Measurements from ENCODE around the gene P2RX4.

DNA sequence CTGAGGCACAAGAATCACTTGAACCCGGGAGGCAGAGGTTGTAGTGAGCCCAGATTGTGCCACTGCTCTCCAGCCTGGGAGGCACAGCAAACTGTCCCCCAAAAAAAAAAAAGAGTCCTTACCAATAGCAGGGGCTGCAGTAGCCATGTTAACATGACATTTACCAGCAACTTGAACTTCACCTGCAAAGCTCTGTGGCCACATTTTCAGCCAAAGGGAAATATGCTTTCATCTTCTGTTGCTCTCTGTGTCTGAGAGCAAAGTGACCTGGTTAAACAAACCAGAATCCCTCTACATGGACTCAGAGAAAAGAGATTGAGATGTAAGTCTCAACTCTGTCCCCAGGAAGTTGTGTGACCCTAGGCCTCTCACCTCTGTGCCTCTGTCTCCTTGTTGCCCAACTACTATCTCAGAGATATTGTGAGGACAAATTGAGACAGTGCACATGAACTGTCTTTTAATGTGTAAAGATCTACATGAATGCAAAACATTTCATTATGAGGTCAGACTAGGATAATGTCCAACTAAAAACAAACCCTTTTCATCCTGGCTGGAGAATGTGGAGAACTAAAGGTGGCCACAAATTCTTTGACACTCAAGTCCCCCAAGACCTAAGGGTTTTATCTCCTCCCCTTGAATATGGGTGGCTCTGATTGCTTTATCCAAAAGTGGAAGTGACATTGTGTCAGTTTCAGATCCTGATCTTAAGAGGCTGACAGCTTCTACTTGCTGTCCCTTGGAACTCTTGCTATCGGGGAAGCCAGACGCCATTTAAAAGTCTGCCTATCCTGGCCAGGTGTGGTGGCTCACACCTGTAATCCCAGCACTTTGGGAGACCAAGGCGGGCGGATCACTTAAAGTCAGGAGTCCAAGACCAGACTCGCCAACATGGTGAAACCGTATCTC lies 24.7 kb upstream of the P2RX4 start:
- TF ChIP-seq POLR2A (IDR thresholded peaks at IDR 0.05; ENCODE audit: extremely low read depth, insufficient read length) = no peak
- TF ChIP-seq MYC (IDR thresholded peaks at IDR 0.05; ENCODE audit: low read depth, low read length) = no peak

All from NB4 (cell line).